ENCODE measurements around the gene FYCO1.
A peak's percentile ranks its signal among the peaks of the same experiment; 100 is the strongest.

FYCO1 gene

GRCh38 chr3:45983770-45984169 is 11.9 kb downstream of the FYCO1 start:
- Histone ChIP-seq H3K9me3 (replicated peaks in 1 of 11) (no peaks in the 10 kb centered on the region), H3K9ac (no peak overlapping the region), H3K4me1 (peaks cover 9 to 66% (median 27%) of the 10 kb centered on the region in 10 experiments; a peak in 18 of 20 replicates), H4K20me1 (peaks cover 0 to 45% (median 19%) of the 10 kb centered on the region in 11 experiments; a peak in 11 of 22 replicates), H3K27ac (0 out of 22 replicates have a peak overlapping the region, but pooled peaks of 1 of the 11 experiments have one; percentile 8), H3K27me3 (no peaks in the 10 kb centered on the region), H3K36me3 (peaks cover 61 to 91% (median 75%) of the 10 kb centered on the region in 11 experiments), H3K4me3 (no peak overlapping the region), H3K4me2 (no peak overlapping the region)
- TF ChIP-seq Cebpa-rat (IDR thresholded peaks at IDR 0.05), result no peak

- Histone ChIP-seq H3K4me1 (peaks cover 9 to 47% (median 16%) of the 10 kb centered on the region in 10 experiments; a peak in 18 of 20 replicates), H3K27me3 (no peaks in the 10 kb centered on the region), H3K27ac (peak overlapping the region in 5 of 11 experiments; percentile 10 to 58 (median 20); a peak in 7 of 22 replicates), H3K9ac (0 out of 22 replicates have a peak overlapping the region, but pooled peaks of 1 of the 11 experiments have one; percentile 15), H4K20me1 (peaks cover 0 to 22% (median 15%) of the 10 kb centered on the region in 11 experiments; a peak in 10 of 22 replicates), H3K9me3 (replicated peaks in 1 of 11) (no peaks in the 10 kb centered on the region), H3K4me3 (no peak overlapping the region), H3K36me3 (peaks cover 79 to 98% (median 90%) of the 10 kb centered on the region in 11 experiments), H3K4me2 (peak overlapping the region in 9 of 11 experiments; percentile 10 to 61 (median 28); a peak in 14 of 22 replicates)
- no peak for TF ChIP-seq Cebpa-rat (IDR thresholded peaks at IDR 0.05)
Observed at GRCh38 chr3:45981346-45982074, 14.1 kb downstream of the FYCO1 start.

GRCh38 chr3:45980819-45981218 is 14.8 kb downstream of the FYCO1 start:
- H3K27me3 ChIP-seq, result no peaks in the 10 kb centered on the region

GRCh38 chr3:45980229-45980813 is 15.3 kb downstream of the FYCO1 start:
- H3K9me3 ChIP-seq (replicated peaks in 1 of 11), result no peaks in the 10 kb centered on the region
- no peak overlapping the region for H3K27ac ChIP-seq
- no peak overlapping the region for H3K4me3 ChIP-seq
- peaks cover 89 to 98% (median 96%) of the 10 kb centered on the region in 11 experiments for H3K36me3 ChIP-seq
- peaks cover 0 to 11% (median 3%) of the 10 kb centered on the region in 11 experiments; a peak in 9 of 22 replicates for H4K20me1 ChIP-seq
- H3K9ac ChIP-seq, result no peak overlapping the region
- H3K27me3 ChIP-seq, result no peaks in the 10 kb centered on the region
- peaks cover 9 to 51% (median 16%) of the 10 kb centered on the region in 10 experiments; a peak in 18 of 20 replicates for H3K4me1 ChIP-seq
- no peak for TF ChIP-seq Cebpa-rat (IDR thresholded peaks at IDR 0.05)
- no peak overlapping the region; a peak in 1 of 22 replicates for H3K4me2 ChIP-seq

More at GRCh38 chr3:45980819-45981218, 14.8 kb downstream of the FYCO1 start:
- no peaks in the 10 kb centered on the region for H3K9me3 ChIP-seq (replicated peaks in 1 of 11)
- no peak for TF ChIP-seq Cebpa-rat (IDR thresholded peaks at IDR 0.05)
- no peak overlapping the region for H3K4me3 ChIP-seq
- no peak overlapping the region for H3K9ac ChIP-seq
- peaks cover 86 to 98% (median 96%) of the 10 kb centered on the region in 11 experiments for H3K36me3 ChIP-seq
- H3K4me2 ChIP-seq, result peak overlapping the region in 8 of 11 experiments; percentile 14 to 61 (median 27); a peak in 10 of 22 replicates
- peak overlapping the region in 4 of 11 experiments; percentile 10 to 58 (median 30); a peak in 5 of 22 replicates for H3K27ac ChIP-seq
- peaks cover 9 to 48% (median 16%) of the 10 kb centered on the region in 10 experiments; a peak in 18 of 20 replicates for H3K4me1 ChIP-seq
- H4K20me1 ChIP-seq, result peaks cover 0 to 16% (median 8%) of the 10 kb centered on the region in 11 experiments; a peak in 9 of 22 replicates

GRCh38 chr3:45979378-45979777 is 16.2 kb downstream of the FYCO1 start:
- no peaks in the 10 kb centered on the region for H3K9me3 ChIP-seq (replicated peaks in 1 of 11)
- peak overlapping the region in 1 of 11 experiments; percentile 21; a peak in 1 of 22 replicates for H3K27ac ChIP-seq
- peak overlapping the region in 1 of 11 experiments; percentile 26; a peak in 1 of 22 replicates for H3K4me2 ChIP-seq
- TF ChIP-seq Cebpa-rat (IDR thresholded peaks at IDR 0.05), result no peak
- peaks cover 88 to 98% (median 96%) of the 10 kb centered on the region in 11 experiments for H3K36me3 ChIP-seq
- no peak overlapping the region for H3K9ac ChIP-seq
- H3K4me3 ChIP-seq, result no peak overlapping the region
- H4K20me1 ChIP-seq, result peaks cover 0 to 4% (median 0%) of the 10 kb centered on the region in 11 experiments; a peak in 2 of 22 replicates
- H3K4me1 ChIP-seq, result peaks cover 9 to 57% (median 16%) of the 10 kb centered on the region in 10 experiments; a peak in 18 of 20 replicates
- no peaks in the 10 kb centered on the region for H3K27me3 ChIP-seq

- peaks cover 84 to 98% (median 93%) of the 10 kb centered on the region in 11 experiments for H3K36me3 ChIP-seq
- no peak for TF ChIP-seq Cebpa-rat (IDR thresholded peaks at IDR 0.05)
- H3K9ac ChIP-seq, result no peak overlapping the region
- no peak overlapping the region for H3K27ac ChIP-seq
- no peaks in the 10 kb centered on the region for H3K9me3 ChIP-seq (replicated peaks in 1 of 11)
- H3K4me3 ChIP-seq, result no peak overlapping the region
- peaks cover 9 to 69% (median 25%) of the 10 kb centered on the region in 10 experiments; a peak in 18 of 20 replicates for H3K4me1 ChIP-seq
- peaks cover 0 to 4% (median 0%) of the 10 kb centered on the region in 11 experiments; a peak in 1 of 22 replicates for H4K20me1 ChIP-seq
- H3K27me3 ChIP-seq, result no peaks in the 10 kb centered on the region
- H3K4me2 ChIP-seq, result no peak overlapping the region
Observed at GRCh38 chr3:45978006-45978761, 17.4 kb downstream of the FYCO1 start.

- TF ChIP-seq Cebpa-rat (IDR thresholded peaks at IDR 0.05), result no peak
- Histone ChIP-seq H3K27me3 (no peaks in the 10 kb centered on the region), H3K36me3 (peaks cover 69 to 92% (median 77%) of the 10 kb centered on the region in 11 experiments), H3K4me2 (no peak overlapping the region), H3K4me3 (no peak overlapping the region), H3K9me3 (replicated peaks in 1 of 11) (no peaks in the 10 kb centered on the region), H3K9ac (no peak overlapping the region), H4K20me1 (peaks cover 0 to 4% (median 0%) of the 10 kb centered on the region in 11 experiments; a peak in 1 of 22 replicates), H3K27ac (peak overlapping the region in 1 of 11 experiments; percentile 8; a peak in 2 of 22 replicates), H3K4me1 (peaks cover 15 to 72% (median 34%) of the 10 kb centered on the region in 10 experiments)
Observed at GRCh38 chr3:45976191-45977091, 19.2 kb downstream of the FYCO1 start.
